Activated CD4-positive, CD25-positive, alpha-beta regulatory T cell treated with anti-CD3 and anti-CD28 coated beads, Interleukin-2, amount 50 U/mL, for 24 hours (primary cell): ENCODE results near the gene VEGFB.

Experiments used
- ATAC-seq, 2 donors: fragments of 150-1000 bp; cut with Tn5 transposase; one replicate each; pipeline ENCODE4 v1.10.0; 2021; ENCODE audit warnings: mild to moderate bottlenecking in 1 of 2, moderate library complexity in 1 of 2

The VEGFB gene

GRCh38 chr11:64247729-64248531, 13.5 kb downstream of the VEGFB start:
- no peak for ATAC-seq

- no peak for ATAC-seq
Observed at GRCh38 chr11:64248578-64248977, 14.2 kb downstream of the VEGFB start.

DNA sequence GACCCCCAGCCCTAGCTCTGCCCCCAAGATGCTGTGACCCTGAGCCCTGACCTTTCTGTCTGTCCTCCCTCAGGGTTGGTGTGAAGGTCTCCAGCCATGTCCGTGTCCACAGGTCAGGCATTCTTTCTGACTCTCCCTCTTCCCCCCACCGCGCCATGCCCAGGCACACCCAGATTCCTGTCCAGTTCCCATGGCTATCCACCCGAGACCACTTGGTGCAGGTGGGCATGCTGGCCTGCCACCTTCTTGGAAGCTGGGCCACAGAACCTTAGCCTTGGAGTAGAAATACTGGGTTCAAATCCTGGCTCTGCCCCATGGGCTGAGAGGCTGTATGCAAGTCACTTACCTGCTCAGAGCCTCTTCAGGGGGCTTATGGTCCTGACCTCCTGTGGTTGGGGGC, 14.7 kb downstream of the VEGFB start:
- no peak for ATAC-seq

GRCh38 chr11:64249563-64250414, 15.4 kb downstream of the VEGFB start:
- no peak for ATAC-seq

- ATAC-seq = no peak
Observed at GRCh38 chr11:64250415-64251015, 16.1 kb downstream of the VEGFB start.

DNA sequence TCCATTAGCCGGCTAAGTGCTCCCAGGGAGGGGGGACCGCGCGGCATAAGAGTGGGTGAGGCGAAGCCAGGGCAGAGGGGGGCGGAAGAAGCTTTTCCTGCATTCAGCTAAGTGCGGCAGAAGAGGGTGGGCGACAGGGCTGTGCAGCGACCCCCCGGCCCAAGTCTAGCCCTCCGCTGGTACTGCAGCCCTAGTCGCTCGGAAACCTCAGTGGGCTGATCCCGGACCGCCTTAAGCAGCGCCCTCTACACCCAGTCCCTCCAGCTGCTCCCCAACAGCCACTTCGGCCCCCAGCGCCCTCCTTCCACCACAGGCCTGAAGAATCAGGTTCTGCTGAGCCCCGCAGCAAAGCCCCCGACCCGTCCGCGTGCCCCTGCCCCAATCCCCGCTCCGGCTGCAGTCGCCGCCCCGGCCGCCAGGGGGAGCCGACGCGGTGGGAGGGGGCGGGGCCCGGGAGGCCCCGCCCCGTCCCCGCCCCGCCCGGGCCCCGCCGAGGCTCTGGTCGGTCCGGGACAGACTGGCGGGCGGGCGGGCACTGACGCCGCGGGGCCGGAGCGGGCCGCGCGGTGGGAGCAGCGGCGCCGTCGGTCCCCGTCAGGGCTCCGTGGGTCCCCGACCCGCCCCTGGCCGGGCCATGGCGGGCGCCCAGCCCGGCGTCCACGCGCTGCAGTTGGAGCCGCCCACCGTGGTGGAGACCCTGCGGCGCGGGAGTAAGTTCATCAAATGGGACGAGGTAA, 16.8 kb downstream of the VEGFB start, which contains the start of gene PLCB3:
PLCB3 (plus strand) TSS at position 515 of the 737 bp plus-strand sequence; CDS start at position 635, 120 bp downstream.
- peak; percentile 64 to 65 for ATAC-seq

DNA sequence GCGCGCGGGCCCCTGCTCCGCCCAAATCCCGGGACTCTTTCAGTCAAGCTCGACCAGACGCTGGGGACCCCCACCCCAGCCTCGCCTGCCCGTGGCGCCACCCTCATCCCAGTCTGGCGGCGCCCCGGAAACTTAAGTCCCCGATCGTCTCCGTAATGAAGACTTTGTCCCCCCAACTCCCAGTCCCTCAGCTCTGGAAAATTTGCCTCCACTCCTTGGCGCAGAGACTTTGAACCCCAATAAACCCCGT, 17.3 kb downstream of the VEGFB start:
- no peak for ATAC-seq

- no peak for ATAC-seq
Observed at GRCh38 chr11:64252003-64252872, 17.9 kb downstream of the VEGFB start.

GRCh38 chr11:64253043-64253442, 18.7 kb downstream of the VEGFB start:
- no peak for ATAC-seq

- no peak for ATAC-seq
Observed at GRCh38 chr11:64253481-64253880, 19.1 kb downstream of the VEGFB start.

- ATAC-seq = no peak
Observed at GRCh38 chr11:64254326-64254725, 19.9 kb downstream of the VEGFB start.

GRCh38 chr11:64255135-64256128, 21.0 kb downstream of the VEGFB start:
- ATAC-seq = no peak

GRCh38 chr11:64256300-64256699, 21.9 kb downstream of the VEGFB start:
- no peak for ATAC-seq

GRCh38 chr11:64258356-64258755, 24.0 kb downstream of the VEGFB start:
- no peak for ATAC-seq

- ATAC-seq = no peak
Observed at GRCh38 chr11:64258946-64259532, 24.7 kb downstream of the VEGFB start.

- ATAC-seq = peak; percentile 61 to 69
Observed at GRCh38 chr11:64259533-64260067, 25.2 kb downstream of the VEGFB start.

DNA sequence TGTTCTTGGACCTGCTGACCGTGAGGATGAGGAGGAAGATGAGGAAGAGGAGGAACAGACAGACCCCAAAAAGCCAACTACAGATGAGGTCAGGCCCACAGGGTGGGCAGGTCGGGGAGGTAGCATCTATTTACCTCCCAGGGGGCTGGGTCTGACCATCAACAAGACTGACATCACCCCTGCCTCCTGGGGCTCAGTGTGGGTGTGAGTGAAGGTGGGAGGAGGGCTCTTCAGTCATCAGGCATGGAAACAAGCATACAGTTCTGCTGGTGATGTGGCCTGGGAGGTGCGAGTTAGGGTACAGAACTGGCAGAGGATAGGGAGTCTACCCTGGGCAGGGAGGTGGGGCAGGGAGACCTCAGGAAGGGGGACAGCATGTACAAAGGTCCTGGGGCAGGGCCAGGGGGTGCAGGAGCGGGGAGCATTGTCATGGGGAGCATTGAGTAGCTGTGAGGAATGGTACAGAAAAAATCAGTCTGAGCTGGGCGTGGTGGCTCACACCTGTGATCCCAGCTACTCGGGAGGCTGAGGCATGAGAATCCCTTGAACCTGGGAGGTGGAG, 25.8 kb downstream of the VEGFB start:
- ATAC-seq = no peak

DNA sequence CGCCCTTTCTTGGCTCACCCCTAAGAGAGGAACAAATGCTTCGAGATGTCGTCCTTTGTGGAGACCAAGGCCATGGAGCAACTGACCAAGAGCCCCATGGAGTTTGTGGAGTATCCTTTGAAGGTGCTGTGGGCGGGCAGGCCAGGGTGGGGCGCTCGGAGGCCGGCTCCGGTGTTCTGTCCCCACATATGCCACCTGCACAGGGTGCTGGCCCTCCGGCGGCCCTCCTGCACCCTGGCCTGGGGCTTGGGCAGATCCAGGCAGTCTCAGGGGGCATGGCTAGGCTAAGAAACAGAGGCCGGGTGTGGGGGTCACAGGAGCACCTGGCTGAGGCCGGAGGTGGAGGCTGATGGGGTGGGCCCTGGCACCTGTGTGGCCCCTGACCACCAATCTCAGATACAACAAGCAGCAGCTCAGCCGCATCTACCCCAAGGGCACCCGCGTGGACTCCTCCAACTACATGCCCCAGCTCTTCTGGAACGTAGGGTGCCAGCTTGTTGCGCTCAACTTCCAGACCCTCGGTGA, 27.2 kb downstream of the VEGFB start:
- no peak for ATAC-seq

- no peak for ATAC-seq
Observed at GRCh38 chr11:64262271-64263002, 28.1 kb downstream of the VEGFB start.
